Measurements from ENCODE around the gene LRFN2.

The LRFN2 gene

GRCh38 chr6:40437631-40438030 is 149.5 kb downstream of the LRFN2 start:
- H3K4me3 ChIP-seq (ENCODE audit: low read depth, low read length): no peak overlapping the region
- no peak for TF ChIP-seq CTCF (IDR thresholded peaks at IDR 0.05; ENCODE audit: borderline replicate concordance, insufficient read depth, low read depth, low read length)

- TF ChIP-seq CTCF (IDR thresholded peaks at IDR 0.05; ENCODE audit: borderline replicate concordance, insufficient read depth, low read depth, low read length): no peak
- no peak overlapping the region for H3K4me3 ChIP-seq (ENCODE audit: low read depth, low read length)
Measured at GRCh38 chr6:40436685-40437604, 150.2 kb downstream of the LRFN2 start.

GRCh38 chr6:40432982-40433381 is 154.2 kb downstream of the LRFN2 start:
- TF ChIP-seq CTCF (IDR thresholded peaks at IDR 0.05; ENCODE audit: borderline replicate concordance, insufficient read depth, low read depth, low read length): no peak
- H3K4me3 ChIP-seq (ENCODE audit: low read depth, low read length): no peak overlapping the region

GRCh38 chr6:40431706-40432105 is 155.5 kb downstream of the LRFN2 start:
- no peak for TF ChIP-seq CTCF (IDR thresholded peaks at IDR 0.05; ENCODE audit: borderline replicate concordance, insufficient read depth, low read depth, low read length)
- no peak overlapping the region for H3K4me3 ChIP-seq (ENCODE audit: low read depth, low read length)

GRCh38 chr6:40427196-40427595 is 160.0 kb downstream of the LRFN2 start:
- TF ChIP-seq CTCF (IDR thresholded peaks at IDR 0.05; ENCODE audit: borderline replicate concordance, insufficient read depth, low read depth, low read length): no peak
- H3K4me3 ChIP-seq (ENCODE audit: low read depth, low read length): no peak overlapping the region

GRCh38 chr6:40426346-40427066 is 160.7 kb downstream of the LRFN2 start:
- H3K4me3 ChIP-seq (ENCODE audit: low read depth, low read length): no peak overlapping the region
- no peak for TF ChIP-seq CTCF (IDR thresholded peaks at IDR 0.05; ENCODE audit: borderline replicate concordance, insufficient read depth, low read depth, low read length)
